ENCODE measurements around the gene RNLS.

DNA sequence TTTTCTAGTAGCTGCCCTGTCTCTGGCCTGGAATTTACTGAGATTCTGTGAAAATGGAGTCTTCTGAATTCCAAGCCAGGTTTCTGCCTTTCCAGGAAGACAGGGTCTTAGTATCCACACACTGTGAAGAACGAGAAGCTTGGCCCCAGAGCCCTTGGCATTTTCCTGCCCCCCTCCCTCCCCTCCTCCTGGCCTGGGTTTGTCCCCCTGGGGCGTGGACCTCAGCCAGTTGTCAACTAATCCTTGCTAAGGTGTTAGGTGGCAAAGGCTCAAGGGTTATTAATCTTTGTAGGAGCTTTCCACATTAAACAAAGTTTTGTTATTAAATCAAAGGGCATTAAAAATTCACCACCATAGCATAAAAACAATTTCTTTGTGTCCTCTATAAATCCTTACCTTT is 329.5 kb downstream of the RNLS start:
- TF ChIP-seq USF2 (IDR thresholded peaks at IDR 0.05; ENCODE audit: low read depth, low read length) (no peak), BHLHE40 (IDR thresholded peaks at IDR 0.05; ENCODE audit: low read depth, low read length) (no peak), CHD1 (IDR thresholded peaks at IDR 0.05; ENCODE audit: low read depth, low read length) (no peak), FOS (IDR thresholded peaks at IDR 0.05; ENCODE audit: low read depth, low read length) (no peak), MXI1 (IDR thresholded peaks at IDR 0.05; ENCODE audit: borderline replicate concordance, low read depth, low read length) (no peak), RFX5 (IDR thresholded peaks at IDR 0.05; ENCODE audit: low read depth, low read length) (no peak), POLR2A (IDR thresholded peaks at IDR 0.05; ENCODE audit: low read depth, low read length) (no peak), MAZ (IDR thresholded peaks at IDR 0.05; ENCODE audit: borderline replicate concordance, low read depth, low read length) (no peak), RCOR1 (IDR thresholded peaks at IDR 0.05; ENCODE audit: insufficient replicate concordance, low read length) (no peak), RAD21 (IDR thresholded peaks at IDR 0.05; ENCODE audit: low read length) (no peak), MAFK (IDR thresholded peaks at IDR 0.05; ENCODE audit: low read depth, low read length) (no peak)
- TF ChIP-seq, protein P1, sequence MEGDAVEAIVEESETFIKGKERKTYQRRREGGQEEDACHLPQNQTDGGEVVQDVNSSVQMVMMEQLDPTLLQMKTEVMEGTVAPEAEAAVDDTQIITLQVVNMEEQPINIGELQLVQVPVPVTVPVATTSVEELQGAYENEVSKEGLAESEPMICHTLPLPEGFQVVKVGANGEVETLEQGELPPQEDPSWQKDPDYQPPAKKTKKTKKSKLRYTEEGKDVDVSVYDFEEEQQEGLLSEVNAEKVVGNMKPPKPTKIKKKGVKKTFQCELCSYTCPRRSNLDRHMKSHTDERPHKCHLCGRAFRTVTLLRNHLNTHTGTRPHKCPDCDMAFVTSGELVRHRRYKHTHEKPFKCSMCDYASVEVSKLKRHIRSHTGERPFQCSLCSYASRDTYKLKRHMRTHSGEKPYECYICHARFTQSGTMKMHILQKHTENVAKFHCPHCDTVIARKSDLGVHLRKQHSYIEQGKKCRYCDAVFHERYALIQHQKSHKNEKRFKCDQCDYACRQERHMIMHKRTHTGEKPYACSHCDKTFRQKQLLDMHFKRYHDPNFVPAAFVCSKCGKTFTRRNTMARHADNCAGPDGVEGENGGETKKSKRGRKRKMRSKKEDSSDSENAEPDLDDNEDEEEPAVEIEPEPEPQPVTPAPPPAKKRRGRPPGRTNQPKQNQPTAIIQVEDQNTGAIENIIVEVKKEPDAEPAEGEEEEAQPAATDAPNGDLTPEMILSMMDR (conservative IDR thresholded peaks at IDR 0.05; ENCODE audit: low read depth, low read length): no peak
- TF ChIP-seq, protein P2, sequence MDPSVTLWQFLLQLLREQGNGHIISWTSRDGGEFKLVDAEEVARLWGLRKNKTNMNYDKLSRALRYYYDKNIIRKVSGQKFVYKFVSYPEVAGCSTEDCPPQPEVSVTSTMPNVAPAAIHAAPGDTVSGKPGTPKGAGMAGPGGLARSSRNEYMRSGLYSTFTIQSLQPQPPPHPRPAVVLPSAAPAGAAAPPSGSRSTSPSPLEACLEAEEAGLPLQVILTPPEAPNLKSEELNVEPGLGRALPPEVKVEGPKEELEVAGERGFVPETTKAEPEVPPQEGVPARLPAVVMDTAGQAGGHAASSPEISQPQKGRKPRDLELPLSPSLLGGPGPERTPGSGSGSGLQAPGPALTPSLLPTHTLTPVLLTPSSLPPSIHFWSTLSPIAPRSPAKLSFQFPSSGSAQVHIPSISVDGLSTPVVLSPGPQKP (IDR thresholded peaks at IDR 0.05; ENCODE audit: borderline replicate concordance, low read depth, low read length): no peak

Measured in IMR-90 (cell line).